Hepatocyte (in vitro differentiated cells): ENCODE results near the gene ALB. TPM values are rescaled to one million over a fixed set of nuclear protein-coding genes. Genes with fewer than 3 reads are reported as not detected.

Experiments
- DNase-seq: peaks from one replicate; pipeline ENCODE4 v3.0.0-alpha.2; 2016; ENCODE audit warnings: low spot score
- H2AFZ ChIP-seq: fragments of 200-600 bp; sonication (generic); 2 replicates; pipeline ENCODE4 v1.6.0; 2016; ENCODE audit warnings: antibody characterized with exemption, mild to moderate bottlenecking
- H3K27ac ChIP-seq: fragments of 200-600 bp; sonication (generic); 2 replicates; pipeline ENCODE4 v1.5.1; 2016; ENCODE audit warnings: mild to moderate bottlenecking
- H3K27me3 ChIP-seq: fragments of 200-600 bp; sonication (generic); 2 replicates; pipeline ENCODE4 v1.6.1; 2016
- H3K36me3 ChIP-seq: fragments of 200-600 bp; sonication (generic); replicated peaks from 2 replicates; pipeline ENCODE4 v1.5.1; 2016; ENCODE audit warnings: low read depth; ENCODE audit not compliant: insufficient read depth
- H3K4me1 ChIP-seq: fragments of 200-600 bp; sonication (generic); 2 replicates; pipeline ENCODE4 v1.5.1; 2016; ENCODE audit warnings: mild to moderate bottlenecking, moderate library complexity; ENCODE audit not compliant: insufficient read depth
- H3K4me2 ChIP-seq: fragments of 200-600 bp; sonication (generic); 2 replicates; pipeline ENCODE4 v1.6.0; 2016
- H3K4me3 ChIP-seq: fragments of 200-600 bp; sonication (generic); 2 replicates; pipeline ENCODE4 v1.5.1; 2016; ENCODE audit warnings: mild to moderate bottlenecking
- H3K79me2 ChIP-seq: fragments of 200-600 bp; sonication (generic); 2 replicates; pipeline ENCODE4 v1.6.0; 2017; ENCODE audit warnings: mild to moderate bottlenecking
- H3K9me2 ChIP-seq: fragments of 200-600 bp; sonication (generic); replicated peaks from 2 replicates; pipeline ENCODE4 v1.6.0; 2017; ENCODE audit warnings: mild to moderate bottlenecking; ENCODE audit not compliant: insufficient read depth
- H3K9me3 ChIP-seq: fragments of 200-600 bp; sonication (generic); 2 replicates; pipeline ENCODE4 v1.5.1; 2016; ENCODE audit warnings: low read depth, mild to moderate bottlenecking
- H4K20me1 ChIP-seq: fragments of 200-600 bp; sonication (generic); 2 replicates; pipeline ENCODE4 v1.6.0; 2016; ENCODE audit warnings: mild to moderate bottlenecking; ENCODE audit not compliant: insufficient read depth, poor library complexity, severe bottlenecking
- CTCF ChIP-seq: fragments of 200-600 bp; sonication (generic); IDR thresholded peaks from 2 replicates; pipeline ENCODE4 v1.5.1; 2016; ENCODE audit warnings: antibody characterized with exemption, mild to moderate bottlenecking; ENCODE audit not compliant: poor library complexity
- EZH2 ChIP-seq: fragments of 200-600 bp; sonication (generic); IDR thresholded peaks from 2 replicates; pipeline ENCODE4 v1.6.1; 2016; ENCODE audit warnings: antibody characterized with exemption, mild to moderate bottlenecking, borderline replicate concordance
- EZH2phosphoT487 ChIP-seq: fragments of 200-600 bp; sonication (generic); IDR thresholded peaks from one replicate; pipeline ENCODE4 v1.6.1; 2018; ENCODE audit warnings: antibody characterized with exemption, mild to moderate bottlenecking, low read depth, moderate library complexity; ENCODE audit not compliant: unreplicated experiment, severe bottlenecking
- WGBS: methylation state at CpG from one replicate; pipeline ENCODE4 v1.1.6; 2016; ENCODE audit warnings: low lambda C conversion rate; ENCODE audit errors: missing lambda C conversion rate; 5-methylcytosine and 5-hydroxymethylcytosine counted together
- polyA plus RNA-seq: library from polyadenylated mRNA; unstranded; fragments of >200 nt; fragmentation: Nextera tagmentation; extraction: Ambion mirVana; gene quantifications from 2 replicates; pipeline ENCODE4 v1.2.1, GENCODE V29; 2016
- total RNA-seq: library from RNA; depleted of rRNA; stranded (reverse); fragments of >200 nt; gene quantifications from 2 replicates; pipeline ENCODE4 v1.2.3, GENCODE V29; 2014

ALB gene
- total and polyA plus RNA-seq, 2 experiments from 2014 or later, result 11,384 to 26,686 TPM

DNA sequence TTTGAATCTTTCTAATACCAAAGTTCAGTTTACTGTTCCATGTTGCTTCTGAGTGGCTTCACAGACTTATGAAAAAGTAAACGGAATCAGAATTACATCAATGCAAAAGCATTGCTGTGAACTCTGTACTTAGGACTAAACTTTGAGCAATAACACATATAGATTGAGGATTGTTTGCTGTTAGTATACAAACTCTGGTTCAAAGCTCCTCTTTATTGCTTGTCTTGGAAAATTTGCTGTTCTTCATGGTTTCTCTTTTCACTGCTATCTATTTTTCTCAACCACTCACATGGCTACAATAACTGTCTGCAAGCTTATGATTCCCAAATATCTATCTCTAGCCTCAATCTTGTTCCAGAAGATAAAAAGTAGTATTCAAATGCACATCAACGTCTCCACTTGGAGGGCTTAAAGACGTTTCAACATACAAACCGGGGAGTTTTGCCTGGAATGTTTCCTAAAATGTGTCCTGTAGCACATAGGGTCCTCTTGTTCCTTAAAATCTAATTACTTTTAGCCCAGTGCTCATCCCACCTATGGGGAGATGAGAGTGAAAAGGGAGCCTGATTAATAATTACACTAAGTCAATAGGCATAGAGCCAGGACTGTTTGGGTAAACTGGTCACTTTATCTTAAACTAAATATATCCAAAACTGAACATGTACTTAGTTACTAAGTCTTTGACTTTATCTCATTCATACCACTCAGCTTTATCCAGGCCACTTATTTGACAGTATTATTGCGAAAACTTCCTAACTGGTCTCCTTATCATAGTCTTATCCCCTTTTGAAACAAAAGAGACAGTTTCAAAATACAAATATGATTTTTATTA lies 28.3 kb downstream of the ALB start:
- TF ChIP-seq EZH2, result no peak
- TF ChIP-seq EZH2phosphoT487, result no peak
- Histone ChIP-seq H3K27me3 (no peaks in the 10 kb centered on the region), H3K27ac (peak overlapping the region; percentile 57), H3K4me3 (no peak overlapping the region), H4K20me1 (no peaks in the 10 kb centered on the region), H3K79me2 (peaks cover 3% of the 10 kb centered on the region), H2AFZ (no peak overlapping the region), H3K9me3 (no peaks in the 10 kb centered on the region), H3K4me2 (peak overlapping the region; percentile 57), H3K9me2 (no peaks in the 10 kb centered on the region), H3K4me1 (peaks cover 18% of the 10 kb centered on the region), H3K36me3 (no peaks in the 10 kb centered on the region)
- peak; percentile 28 for DNase-seq
- WGBS, result 35% methylated on average over 5 of the region's 5 CpGs

DNA sequence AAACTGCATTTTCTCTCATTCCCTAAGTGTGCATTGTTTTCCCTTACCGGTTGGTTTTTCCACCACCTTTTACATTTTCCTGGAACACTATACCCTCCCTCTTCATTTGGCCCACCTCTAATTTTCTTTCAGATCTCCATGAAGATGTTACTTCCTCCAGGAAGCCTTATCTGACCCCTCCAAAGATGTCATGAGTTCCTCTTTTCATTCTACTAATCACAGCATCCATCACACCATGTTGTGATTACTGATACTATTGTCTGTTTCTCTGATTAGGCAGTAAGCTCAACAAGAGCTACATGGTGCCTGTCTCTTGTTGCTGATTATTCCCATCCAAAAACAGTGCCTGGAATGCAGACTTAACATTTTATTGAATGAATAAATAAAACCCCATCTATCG lies 29.1 kb downstream of the ALB start:
- no peak overlapping the region for H2AFZ ChIP-seq
- no peaks in the 10 kb centered on the region for H3K27me3 ChIP-seq
- H3K79me2 ChIP-seq, result peaks cover 11% of the 10 kb centered on the region
- H3K9me3 ChIP-seq, result no peaks in the 10 kb centered on the region
- peak overlapping the region; percentile 57 for H3K27ac ChIP-seq
- H4K20me1 ChIP-seq, result no peaks in the 10 kb centered on the region
- H3K4me3 ChIP-seq, result no peak overlapping the region
- peak overlapping the region; percentile 57 for H3K4me2 ChIP-seq
- H3K9me2 ChIP-seq, result no peaks in the 10 kb centered on the region
- DNase-seq, result no peak
- TF ChIP-seq EZH2 (no peak), EZH2phosphoT487 (no peak), CTCF (no peak)
- WGBS, result 51% methylated on average over 2 of the region's 2 CpGs
- peaks cover 18% of the 10 kb centered on the region for H3K4me1 ChIP-seq
- H3K36me3 ChIP-seq, result no peaks in the 10 kb centered on the region

DNA sequence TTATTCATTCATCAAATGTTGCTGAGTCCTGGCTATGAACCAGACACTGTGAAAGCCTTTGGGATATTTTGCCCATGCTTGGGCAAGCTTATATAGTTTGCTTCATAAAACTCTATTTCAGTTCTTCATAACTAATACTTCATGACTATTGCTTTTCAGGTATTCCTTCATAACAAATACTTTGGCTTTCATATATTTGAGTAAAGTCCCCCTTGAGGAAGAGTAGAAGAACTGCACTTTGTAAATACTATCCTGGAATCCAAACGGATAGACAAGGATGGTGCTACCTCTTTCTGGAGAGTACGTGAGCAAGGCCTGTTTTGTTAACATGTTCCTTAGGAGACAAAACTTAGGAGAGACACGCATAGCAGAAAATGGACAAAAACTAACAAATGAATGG lies 30.2 kb downstream of the ALB start:
- Histone ChIP-seq H3K79me2 (peaks cover 17% of the 10 kb centered on the region), H3K27ac (no peak overlapping the region), H3K4me1 (peaks cover 18% of the 10 kb centered on the region), H3K4me3 (no peak overlapping the region), H3K9me3 (no peaks in the 10 kb centered on the region), H3K36me3 (no peaks in the 10 kb centered on the region), H2AFZ (no peak overlapping the region), H4K20me1 (no peaks in the 10 kb centered on the region), H3K9me2 (no peaks in the 10 kb centered on the region), H3K4me2 (no peak overlapping the region), H3K27me3 (no peaks in the 10 kb centered on the region)
- no peak for TF ChIP-seq EZH2
- TF ChIP-seq CTCF, result peak; percentile 44
- 59% methylated on average over 3 of the region's 3 CpGs for WGBS
- no peak for DNase-seq

- Histone ChIP-seq H3K36me3 (no peaks in the 10 kb centered on the region), H2AFZ (no peak within 1 kb of the TSS), H3K4me3 (peak within 1 kb of the TSS; percentile 28), H3K9me2 (no peaks in the 10 kb centered on the region), H3K4me2 (peak within 1 kb of the TSS; percentile 69), H3K27ac (peak within 1 kb of the TSS; percentile 62), H3K9me3 (no peaks in the 10 kb centered on the region), H4K20me1 (no peaks in the 10 kb centered on the region), H3K79me2 (peaks cover 28% of the 10 kb centered on the region), H3K27me3 (no peaks in the 10 kb centered on the region), H3K4me1 (peaks cover 18% of the 10 kb centered on the region)
- TF ChIP-seq EZH2phosphoT487 (no peak), CTCF (no peak), EZH2 (no peak)
- WGBS, result 72% methylated on average over 1 of the region's 1 CpG
- no peak for DNase-seq
These were observed 31.9 kb downstream of the ALB start, which contains the start of gene AFP for GRCh38 chr4:73435984-73436383. TSS of gene AFP (plus strand) at chr4:73436221. CDS start at chr4:73436263, 42 bp downstream.
